ENCODE data around the gene SRGAP1.

GRCh38 chr12:63922474-63922873 lies 78.0 kb downstream of the SRGAP1 start:
- TF ChIP-seq CTCF (IDR thresholded peaks at IDR 0.05) (no peak), POLR2A (IDR thresholded peaks at IDR 0.05) (no peak)

Data from right lobe of liver (tissue), 4 donors.